GM12878 (cell line): Measurements from ENCODE around the gene NINL. TPM values are rescaled to one million over a fixed set of nuclear protein-coding genes. Genes with fewer than 3 reads are reported as not detected.
A peak's percentile ranks its signal among the peaks of the same experiment; 100 is the strongest.

Experiments
- ATAC-seq: fragments of 200-7000 bp; cut with Tn5 transposase; 3 replicates; pipeline ENCODE4 v1.9.1; 2020; ENCODE audit warnings: mild to moderate bottlenecking, moderate library complexity
- BruUV-seq: library from RNA; stranded (reverse); fragments of 400-500 nt; replicated peaks from 2 replicates; lab custom pipeline; 2021; lab: Mats Ljungman, UMichigan
- CTCF ChIA-PET: fragments of 300-600 bp; sonication (Branson Sonifier 250); formaldehyde crosslinking; extraction: SDS; loops from one replicate; lab custom pipeline; 2021; ENCODE audit warnings: inconsistent platforms; lab: Yijun Ruan, JAX
- POLR2A ChIA-PET: fragments of 350-600 bp; formaldehyde crosslinking; extraction: SDS; loops from one replicate; lab custom pipeline; 2021; ENCODE audit warnings: inconsistent platforms; lab: Charles Lee
- RAD21 ChIA-PET: fragments of 300-600 bp; sonication (Branson Sonifier 250); formaldehyde crosslinking; loops from one replicate; lab custom pipeline; 2023; ENCODE audit warnings: antibody characterized with exemption; ENCODE audit not compliant: unreplicated experiment; lab: Charles Lee
- SMC1A ChIA-PET: fragments of 300-600 bp; sonication (Branson Sonifier 250); formaldehyde crosslinking; loops from one replicate; lab custom pipeline; 2023; ENCODE audit not compliant: unreplicated experiment, uncharacterized antibody; lab: Charles Lee
- DNase-seq: peaks from one replicate; pipeline ENCODE4 v3.0.0-alpha.2; 2011; ENCODE audit warnings: low read depth, low spot score
- FAIRE-seq: peaks from 3 replicates; lab custom pipeline; 2011; peaks lifted over from hg19 to GRCh38; lab: Jason Lieb, UNC
- H2AFZ ChIP-seq: 2 replicates; pipeline ENCODE4 v1.6.0; 2011; ENCODE audit warnings: low read depth, low read length, control low read depth; ENCODE audit not compliant: control insufficient read depth
- H3K27ac ChIP-seq: 2 replicates; pipeline ENCODE4 v1.5.1; 2011; ENCODE audit warnings: control low read depth; ENCODE audit not compliant: control insufficient read depth, insufficient read depth
- H3K27me3 ChIP-seq, 2 experiments: replicated peaks in 1 of 2; 2 replicates each; pipeline versions ENCODE4 v1.6.0 to v1.6.1; 2011; ENCODE audit warnings: low read length in 1 of 2; ENCODE audit not compliant: control insufficient read depth in 2 of 2, insufficient read depth in 2 of 2
- H3K36me3 ChIP-seq, 2 experiments: 2 replicates each; pipeline ENCODE4 v1.5.1; 2011; ENCODE audit warnings: low read length in 1 of 2; ENCODE audit not compliant: control insufficient read depth in 2 of 2, insufficient read depth in 2 of 2
- H3K4me1 ChIP-seq: 2 replicates; pipeline ENCODE4 v1.6.1; 2011; ENCODE audit warnings: mild to moderate bottlenecking, low read length, moderate library complexity, mixed read lengths; ENCODE audit not compliant: control insufficient read depth, insufficient read depth
- H3K4me2 ChIP-seq: 2 replicates; pipeline ENCODE4 v1.6.0; 2011; ENCODE audit warnings: control low read depth; ENCODE audit not compliant: control insufficient read depth, insufficient read depth
- H3K4me3 ChIP-seq: fragments of 200-600 bp; sonication (generic); 2 replicates; pipeline ENCODE4 v1.5.1; 2016
- H3K79me2 ChIP-seq: 2 replicates; pipeline ENCODE4 v1.6.0; 2011; ENCODE audit warnings: low read length; ENCODE audit not compliant: control insufficient read depth, insufficient read depth
- H3K9ac ChIP-seq: 2 replicates; pipeline ENCODE4 v1.8.0; 2011; ENCODE audit warnings: low read length, control low read depth, mixed read lengths; ENCODE audit not compliant: control insufficient read depth, insufficient read depth
- H3K9me3 ChIP-seq: replicated peaks from 3 replicates; pipeline ENCODE4 v1.5.1; 2011; ENCODE audit warnings: mild to moderate bottlenecking, low read length; ENCODE audit not compliant: control insufficient read depth, insufficient read depth
- H4K20me1 ChIP-seq: 2 replicates; pipeline ENCODE4 v1.6.0; 2011; ENCODE audit not compliant: control insufficient read depth, insufficient read depth
- EGR1 ChIP-seq, 2 experiments: IDR thresholded peaks; 1 replicate in 1 of 2; 2 replicates in 1 of 2; pipeline ENCODE4 v1.6.1; 2011 to 2012; ENCODE audit warnings: low read depth in 2 of 2, low read length in 2 of 2, borderline replicate concordance in 1 of 2, mild to moderate bottlenecking in 1 of 2, moderate library complexity in 1 of 2
- KLF5 ChIP-seq: fragments of 450-650 bp; IDR thresholded peaks from 2 replicates; pipeline ENCODE4 v1.6.1; 2014; ENCODE audit warnings: mild to moderate bottlenecking; ENCODE audit not compliant: partially characterized antibody
- MLLT1 ChIP-seq: fragments of 450-650 bp; IDR thresholded peaks from 2 replicates; pipeline ENCODE4 v1.6.1; 2016; ENCODE audit warnings: mild to moderate bottlenecking
- MTA3 ChIP-seq: IDR thresholded peaks from 2 replicates; pipeline ENCODE4 v1.6.1; 2012; ENCODE audit warnings: low read length, inconsistent platforms, borderline replicate concordance
- NFIC ChIP-seq: IDR thresholded peaks from 2 replicates; pipeline ENCODE4 v1.6.1; 2012; ENCODE audit warnings: low read depth, mild to moderate bottlenecking, inconsistent platforms, low read length, moderate library complexity
- NR2F1 ChIP-seq: fragments of 450-650 bp; conservative IDR thresholded peaks from 2 replicates; pipeline ENCODE4 v1.6.1; 2017; ENCODE audit warnings: mild to moderate bottlenecking
- PAX8 ChIP-seq: fragments of 450-650 bp; IDR thresholded peaks from 2 replicates; pipeline ENCODE4 v1.6.1; 2017; ENCODE audit warnings: mild to moderate bottlenecking, moderate library complexity
- RELB ChIP-seq: fragments of 450-650 bp; IDR thresholded peaks from 2 replicates; pipeline ENCODE4 v1.6.1; 2017; ENCODE audit warnings: low read depth, mild to moderate bottlenecking, moderate library complexity
- RFX5 ChIP-seq: IDR thresholded peaks from 2 replicates; pipeline ENCODE4 v1.6.1; 2011; ENCODE audit warnings: low read depth, low read length, improper control_type of control experiment
- SREBF2 ChIP-seq: IDR thresholded peaks from 2 replicates; pipeline ENCODE4 v1.6.1; 2012; ENCODE audit warnings: mild to moderate bottlenecking, low read length
- STAT1 ChIP-seq: fragments of 450-650 bp; conservative IDR thresholded peaks from 2 replicates; pipeline ENCODE4 v1.6.1; 2014; ENCODE audit warnings: antibody characterized with exemption, mild to moderate bottlenecking
- STAT3 ChIP-seq: IDR thresholded peaks from 2 replicates; pipeline ENCODE4 v1.6.1; 2011; ENCODE audit warnings: low read depth, low read length, improper control_type of control experiment
- TARDBP ChIP-seq: IDR thresholded peaks from 2 replicates; pipeline ENCODE4 v1.6.1; 2016; ENCODE audit warnings: borderline replicate concordance
- ZNF217 ChIP-seq: fragments of 450-650 bp; IDR thresholded peaks from 2 replicates; pipeline ENCODE4 v1.6.1; 2017; ENCODE audit warnings: antibody characterized with exemption, mild to moderate bottlenecking
- WGBS: methylation state at CpG from one replicate; pipeline ENCODE4 v1.1.6; 2016; ENCODE audit warnings: low lambda C conversion rate; ENCODE audit not compliant: insufficient replicate concordance, insufficient coverage; ENCODE audit errors: missing lambda C conversion rate; 5-methylcytosine and 5-hydroxymethylcytosine counted together
- in situ Hi-C: fragments of 300-500 bp; cut with MboI; formaldehyde crosslinking; loops from 9 replicates; pipeline ENCODE4 v1.14.3; 2018; ENCODE audit warnings: mixed read lengths
- intact Hi-C: fragments of 100-400 bp; cut with micrococcal nuclease; formaldehyde crosslinking; loops from one replicate; pipeline ENCODE4 v1.14.2; 2022; ENCODE audit not compliant: unreplicated experiment
- polyA plus RNA-seq, 11 experiments: library from polyadenylated mRNA; depleted of rRNA in 4 of 11; unstranded in 6 of 11; stranded (reverse) in 5 of 11; fragments of >200 nt; fragmentation: Nextera tagmentation in 4 of 11; fragmentation: Illumina TruSeq in 1 of 11; extraction: Ambion mirVana in 4 of 11; extraction: Trizol in 1 of 11; gene quantifications; 1 replicate in 1 of 11; 2 replicates in 10 of 11; pipeline versions ENCODE4 v1.2.1 to v1.2.3, GENCODE V29; 2011 to 2016; ENCODE audit warnings: inconsistent platforms in 2 of 11, missing spikeins in 2 of 11, low read depth in 1 of 11
- total RNA-seq, 4 experiments: library from RNA; depleted of rRNA in 3 of 4; stranded (reverse); fragments of >200 nt in 3 of 4; fragmentation: Illumina TruSeq in 1 of 4; extraction: Trizol in 1 of 4; gene quantifications; 2 replicates each; pipeline versions ENCODE4 v1.2.1 to v1.2.3, GENCODE V29; 2013 to 2021

NINL gene
- total and polyA plus RNA-seq, 10 of the 15 experiments (the other 5 are each of a cell fraction or from before 2014, with no cell fraction given), result 0.04 to 0.77 (median 0.23) TPM; not detected in 1

GRCh38 chr20:25626779-25627178, 41.4 kb upstream of the NINL start (continued):
- TF ChIP-seq NFIC (no peak), STAT1 (no peak), KLF5 (no peak), ZNF217 (no peak), RELB (no peak), SREBF2 (no peak), STAT3 (no peak), TARDBP (no peak), PAX8 (no peak), RFX5 (no peak)

- intact Hi-C loops, result loop anchor here (1.0 to 10.0 kb wide), 3 partner anchors 72 to 310 kb away; partner anchors contain the start of gene ZNF337
- Histone ChIP-seq H2AFZ (peak overlapping the region; percentile 86), H3K4me2 (peak overlapping the region; percentile 97), H3K4me3 (peak overlapping the region; percentile 86)
- RAD21 ChIA-PET, result interaction anchor here (0.5 kb wide), 1 partner anchor 234 kb away, joined by 5 read pairs; no protein-coding TSS in a partner anchor
- TF ChIP-seq MLLT1 (peak; percentile 81), MTA3 (no peak), NR2F1 (0 out of 2 replicates have a peak, but pooled peaks have one; percentile 14), EGR1 (IDR thresholded peaks at IDR 0.05; ENCODE audit: borderline replicate concordance in 1 of 2, low read depth in 2 of 2, low read length in 2 of 2) (no peak)
- TF ChIP-seq, all 136 proteins: peak for 2
- Histone ChIP-seq H3K79me2 (peaks cover 20% of the 10 kb centered on the region), H3K27ac (peak overlapping the region; percentile 93), H3K9me3 (peaks cover 2% of the 10 kb centered on the region; the same call in 1 of the 3 replicates), H3K9ac (peak overlapping the region; percentile 93), H3K36me3 (no peaks in the 10 kb centered on the region), H4K20me1 (no peaks in the 10 kb centered on the region), H3K27me3 (no peaks in the 10 kb centered on the region), H3K4me1 (peaks cover 3% of the 10 kb centered on the region; the same call in 1 of the 2 replicates)
- FAIRE-seq (peak; percentile 13), ATAC-seq (no peak), DNase-seq (peak; percentile 4)
- SMC1A ChIA-PET, result interaction anchor here (1.2 kb wide), 1 partner anchor 68 kb away, joined by 3 read pairs; no protein-coding TSS in a partner anchor
- POLR2A ChIA-PET, result no interaction called here
- CTCF ChIA-PET, result no interaction called here
- in situ Hi-C loops, result loop anchor here (5.0 to 25.0 kb wide), 3 partner anchors 73 to 538 kb away; partner anchors contain the start of gene ZNF337
- BruUV-seq, result TSS peak; percentile 80
- WGBS, result 29% methylated on average over 17 of the region's 17 CpGs
These were observed 39.2 kb upstream of the NINL start for GRCh38 chr20:25624500-25624939.
